Lung microvascular endothelial cell (primary cell): ENCODE results near the gene DEGS2. TPM values are rescaled to one million over a fixed set of nuclear protein-coding genes. Genes with fewer than 3 reads are reported as not detected.
"Not testable (repeated sequence)": the region's sequence is repeated elsewhere in the genome, so short reads cannot be mapped to it uniquely, and the experiment has no call there.

Experiments used
- DNase-seq, 2 donors: peaks; one replicate each; pipeline versions ENCODE4 v3.0.0 to v3.0.0-alpha.2; 2010; ENCODE audit warnings: low read depth in 2 of 2
- total RNA-seq: library from RNA; depleted of rRNA; stranded (reverse); fragments of >200 nt; gene quantifications from 2 replicates; pipeline ENCODE4 v1.2.1, GENCODE V29; 2014

The DEGS2 gene
- total RNA-seq, 1 donor from 2014 or later = 0.20 TPM

DNA sequence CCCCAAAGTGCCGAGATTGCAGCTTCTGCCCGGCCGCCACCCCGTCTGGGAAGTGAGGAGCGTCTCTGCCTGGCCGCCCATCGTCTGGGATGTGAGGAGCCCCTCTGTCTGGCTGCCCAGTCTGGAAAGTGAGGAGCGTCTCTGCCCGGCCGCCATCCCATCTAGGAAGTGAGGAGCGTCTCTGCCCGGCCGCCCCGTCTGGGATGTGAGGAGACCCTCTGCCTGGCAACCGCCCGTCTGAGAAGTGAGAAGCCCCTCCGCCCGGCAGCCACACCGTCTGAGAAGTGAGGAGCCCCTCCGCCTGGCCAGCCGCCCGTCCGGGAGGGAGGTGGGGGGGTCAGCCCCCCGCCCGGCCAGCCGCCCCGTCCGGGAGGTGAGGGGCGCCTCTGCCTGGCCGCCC lies 21.2 kb upstream of the DEGS2 start:
- DNase-seq = not testable (repeated sequence)

DNA sequence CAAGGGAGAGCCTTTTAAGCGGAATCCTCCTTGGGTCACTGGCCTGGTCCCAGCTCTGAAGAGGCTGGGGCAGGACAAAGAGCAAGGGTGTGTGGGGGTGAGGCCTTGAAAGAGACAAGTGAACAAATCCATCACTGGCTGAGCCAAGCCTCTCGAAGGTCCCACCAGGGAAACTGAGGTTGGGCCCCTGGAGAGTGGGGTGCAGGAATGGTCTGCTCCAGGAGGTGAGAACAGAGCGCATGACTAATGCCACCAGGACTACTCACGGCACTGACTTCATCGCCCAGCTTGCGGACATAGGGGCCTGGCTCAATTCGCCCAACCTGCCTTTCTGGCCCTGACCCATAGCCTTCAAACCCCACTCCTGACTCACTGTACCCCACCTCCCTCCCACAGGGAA lies 19.2 kb upstream of the DEGS2 start:
- no peak for DNase-seq

DNA sequence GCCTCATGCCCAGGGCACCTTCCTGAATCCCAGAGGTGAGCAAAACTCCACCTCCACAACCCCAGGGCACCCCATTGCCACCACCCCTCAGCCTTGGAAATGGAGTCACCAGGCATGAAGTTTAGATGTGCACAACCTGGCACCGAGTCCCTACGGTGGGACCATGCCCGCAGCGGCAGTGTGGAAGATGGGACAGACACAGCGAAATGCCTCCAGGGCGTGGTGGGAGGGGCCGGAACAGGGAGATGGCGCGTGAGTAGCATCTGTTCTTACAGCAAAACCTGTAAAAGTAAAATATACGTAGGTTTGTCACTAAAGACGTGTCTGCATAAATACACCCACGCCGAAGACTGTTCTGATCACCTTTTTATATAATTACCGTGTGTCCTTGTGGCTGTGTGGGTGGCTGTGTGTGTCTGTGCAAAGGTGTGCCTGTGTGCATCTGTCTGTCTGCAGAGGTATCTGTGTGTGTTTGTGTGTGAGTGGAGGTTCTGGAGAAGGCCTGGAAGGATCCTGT lies 17.4 kb upstream of the DEGS2 start:
- DNase-seq = no peak

DNA sequence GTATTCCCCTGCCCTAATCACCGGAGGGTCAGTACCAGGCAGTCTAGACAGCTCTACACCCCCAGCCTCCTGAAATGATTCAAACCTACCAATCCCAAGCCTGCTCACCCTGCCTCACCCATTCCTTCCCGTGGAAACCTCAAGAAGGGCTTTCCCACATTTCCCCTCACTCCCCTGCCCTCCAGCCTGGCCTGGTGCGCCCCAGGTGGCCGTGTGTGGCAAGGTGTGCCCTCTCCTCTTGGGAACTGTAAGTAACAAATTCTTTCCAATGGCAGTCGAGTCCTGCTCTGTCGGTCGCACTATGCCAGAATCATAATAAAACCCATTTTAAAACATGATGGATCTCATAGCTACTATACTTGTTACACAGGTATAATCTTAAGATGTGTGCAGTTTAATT lies 13.9 kb upstream of the DEGS2 start:
- no peak for DNase-seq

DNA sequence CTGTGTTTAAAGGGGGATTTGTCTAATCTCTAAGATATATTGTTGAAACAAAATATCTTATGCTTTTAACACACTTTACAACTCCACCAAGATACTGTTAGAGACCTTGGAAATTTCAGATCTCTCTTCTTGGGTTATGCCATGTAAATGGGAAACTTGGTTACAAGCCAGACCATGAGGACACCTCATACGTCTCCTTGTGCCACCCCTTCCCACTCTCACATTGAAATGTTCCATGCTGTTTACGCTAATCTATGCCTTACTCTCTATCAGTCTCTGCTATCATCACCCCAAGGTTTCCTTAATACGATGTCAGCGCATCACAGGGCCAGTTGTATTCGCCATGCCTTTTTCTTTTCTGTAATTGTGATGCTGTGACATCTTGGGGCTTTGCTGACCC lies 13.4 kb upstream of the DEGS2 start:
- DNase-seq = no peak

DNA sequence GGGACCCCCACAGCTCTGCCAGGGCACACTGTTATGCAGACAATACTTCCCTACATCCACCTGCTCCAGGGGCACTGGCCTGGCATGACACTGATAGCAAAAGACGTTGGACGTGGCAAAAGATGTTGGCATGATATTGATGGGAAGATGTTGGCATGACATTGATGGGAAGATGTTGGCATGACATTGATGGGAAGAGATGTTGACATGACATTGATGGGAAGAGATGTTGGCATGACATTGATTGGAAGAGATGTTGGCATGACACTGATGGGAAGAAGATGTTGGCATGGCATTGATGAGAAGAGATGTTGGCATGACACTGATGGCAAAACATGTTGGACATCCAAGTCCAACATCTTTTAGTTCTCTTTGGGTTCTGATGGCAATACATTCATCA lies 11.4 kb upstream of the DEGS2 start:
- no peak for DNase-seq

DNA sequence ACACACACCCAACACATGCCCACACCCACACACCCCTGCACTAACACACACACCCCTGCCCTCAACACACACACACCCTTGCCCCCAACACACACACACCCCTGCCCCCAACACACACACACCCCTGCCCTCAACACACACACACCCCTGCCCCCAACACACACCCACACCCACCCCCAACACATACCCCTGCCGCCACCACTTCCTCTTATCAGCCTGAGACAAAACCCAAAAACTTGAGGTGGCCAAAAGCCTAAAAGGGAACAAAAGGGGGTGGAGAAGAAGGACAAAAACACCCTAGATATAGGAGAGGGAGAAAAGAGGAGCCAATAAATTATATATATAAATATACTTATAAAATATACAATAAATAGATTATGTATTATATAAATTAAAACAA lies 9.1 kb upstream of the DEGS2 start:
- no peak for DNase-seq

DNA sequence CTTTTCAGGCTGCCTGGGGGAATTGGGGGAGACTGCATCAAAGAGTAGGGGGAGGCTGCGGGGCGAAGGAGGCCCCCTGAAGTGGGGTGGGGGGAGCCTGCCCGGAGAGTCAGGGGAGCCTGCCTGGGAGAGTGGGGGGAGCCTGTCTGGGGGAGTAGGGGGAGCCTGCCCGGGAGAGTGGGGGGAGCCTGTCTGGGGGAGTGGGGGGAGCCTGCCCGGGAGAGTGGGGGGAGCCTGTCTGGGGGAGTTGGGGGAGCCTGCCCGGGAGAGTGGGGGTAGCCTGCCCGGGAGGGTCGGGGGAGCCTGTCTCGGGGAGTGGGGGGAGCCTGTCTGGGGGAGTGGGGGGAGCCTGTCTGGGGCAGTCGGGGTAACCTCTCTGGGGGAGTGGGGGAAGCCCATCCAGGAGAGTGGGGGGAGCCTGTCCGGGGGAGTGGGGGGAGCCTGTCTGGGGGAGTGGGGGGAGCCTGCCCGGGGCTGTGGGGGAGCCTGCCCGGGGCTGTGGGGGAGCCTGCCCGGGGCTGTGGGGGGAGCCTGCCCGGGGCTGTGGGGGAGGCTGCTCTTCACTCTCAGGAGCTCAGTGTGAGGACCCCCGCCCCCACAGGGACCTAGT lies 6.5 kb upstream of the DEGS2 start:
- no peak for DNase-seq

DNA sequence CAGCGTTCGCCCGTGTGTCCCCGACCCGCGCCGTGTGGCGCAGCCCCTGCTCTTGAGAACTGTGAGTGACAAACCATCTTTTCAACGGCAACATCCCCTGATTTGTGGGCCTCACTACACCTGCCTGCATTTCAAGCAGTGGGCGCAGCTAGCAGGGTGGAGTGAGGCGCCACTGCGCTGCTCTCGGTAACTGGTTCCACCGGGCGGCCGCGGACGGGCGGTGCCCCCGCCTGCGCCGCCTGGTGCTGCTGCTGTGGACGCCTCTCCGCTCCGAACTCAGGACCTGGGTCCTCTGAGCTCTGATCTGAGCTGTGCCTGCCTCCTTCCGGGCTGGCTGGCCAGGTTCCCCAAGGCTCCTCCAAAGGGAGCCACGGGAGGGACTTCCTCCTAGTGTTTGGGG lies 5.9 kb upstream of the DEGS2 start:
- no peak for DNase-seq

DNA sequence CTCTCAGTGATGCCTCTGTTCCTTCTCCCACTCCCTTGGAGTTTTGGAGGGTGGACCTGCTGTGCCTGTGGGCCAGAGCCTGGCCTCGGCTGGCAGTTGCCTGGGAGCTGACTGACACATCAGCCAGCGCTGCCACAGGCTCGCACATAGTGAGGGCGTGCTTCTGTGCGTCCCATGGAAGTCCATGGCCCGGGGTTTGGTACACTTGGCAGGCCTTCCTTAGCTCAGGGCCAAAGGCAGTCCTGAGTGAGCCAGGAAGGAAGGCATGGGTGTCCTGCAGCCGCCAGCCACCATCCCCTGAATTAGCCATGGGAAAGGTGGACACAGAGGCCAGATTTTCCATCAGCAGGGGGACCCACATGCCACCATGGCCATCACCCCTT lies 1.1 kb upstream of the DEGS2 start:
- DNase-seq = no peak

DNA sequence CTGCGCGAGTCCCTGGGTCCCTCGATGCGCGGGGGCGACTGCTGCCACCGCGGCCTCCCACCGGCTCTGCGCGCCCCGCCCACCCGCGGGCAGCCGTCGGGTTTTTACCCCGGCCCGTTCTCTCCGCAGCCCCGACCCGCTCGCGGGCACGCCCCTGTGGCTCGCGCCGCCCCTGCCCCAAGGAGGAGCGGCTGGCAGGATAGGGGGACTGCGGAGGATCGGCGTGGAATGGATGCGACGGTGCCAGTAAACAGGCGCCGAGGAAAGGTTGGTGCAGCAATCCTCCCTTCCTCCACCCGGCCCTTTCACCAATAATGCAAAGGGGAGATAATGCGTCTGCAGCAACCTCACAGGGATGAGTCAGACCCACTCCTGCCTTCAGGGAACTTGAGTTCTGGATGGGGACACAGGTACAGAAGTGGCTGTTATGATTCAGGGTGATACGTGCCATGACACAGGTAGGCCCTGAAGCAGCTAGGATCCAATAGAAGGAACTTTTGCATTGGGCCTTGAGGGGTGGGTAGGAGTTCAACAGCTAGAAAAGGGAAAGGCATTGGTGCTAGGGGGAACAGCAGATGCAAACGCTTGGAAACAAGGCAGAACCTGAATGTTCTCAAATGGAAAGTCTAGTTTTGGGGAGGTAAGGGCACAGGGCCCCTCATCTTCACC lies 554 bp upstream of the DEGS2 start:
- DNase-seq = no peak

DNA sequence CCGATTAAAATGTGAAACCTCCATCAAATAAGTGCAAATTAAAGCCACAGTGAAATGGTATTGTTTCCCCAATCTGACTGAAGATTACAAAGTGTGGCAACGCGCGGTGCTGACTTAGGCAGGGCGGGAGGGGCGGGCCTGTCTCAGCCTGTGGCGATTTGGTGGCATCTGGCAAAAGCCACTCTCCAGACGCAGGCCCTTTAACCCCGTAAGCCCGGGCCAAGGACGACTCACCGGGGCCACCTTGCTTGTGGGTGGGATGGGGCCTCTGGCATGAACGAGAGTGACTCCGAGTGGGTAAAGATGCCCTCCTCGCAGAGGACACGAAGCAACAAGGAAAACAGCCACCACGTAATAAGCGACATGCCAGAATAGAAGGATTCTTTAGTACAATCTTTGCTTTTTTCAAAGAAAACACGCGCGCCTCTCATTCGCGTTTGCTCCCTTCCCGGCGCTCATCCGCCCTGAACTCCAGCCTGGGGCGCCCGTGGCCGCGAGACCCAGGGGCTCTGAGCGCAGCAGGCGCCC lies 815 bp downstream of the DEGS2 start:
- no peak for DNase-seq

DNA sequence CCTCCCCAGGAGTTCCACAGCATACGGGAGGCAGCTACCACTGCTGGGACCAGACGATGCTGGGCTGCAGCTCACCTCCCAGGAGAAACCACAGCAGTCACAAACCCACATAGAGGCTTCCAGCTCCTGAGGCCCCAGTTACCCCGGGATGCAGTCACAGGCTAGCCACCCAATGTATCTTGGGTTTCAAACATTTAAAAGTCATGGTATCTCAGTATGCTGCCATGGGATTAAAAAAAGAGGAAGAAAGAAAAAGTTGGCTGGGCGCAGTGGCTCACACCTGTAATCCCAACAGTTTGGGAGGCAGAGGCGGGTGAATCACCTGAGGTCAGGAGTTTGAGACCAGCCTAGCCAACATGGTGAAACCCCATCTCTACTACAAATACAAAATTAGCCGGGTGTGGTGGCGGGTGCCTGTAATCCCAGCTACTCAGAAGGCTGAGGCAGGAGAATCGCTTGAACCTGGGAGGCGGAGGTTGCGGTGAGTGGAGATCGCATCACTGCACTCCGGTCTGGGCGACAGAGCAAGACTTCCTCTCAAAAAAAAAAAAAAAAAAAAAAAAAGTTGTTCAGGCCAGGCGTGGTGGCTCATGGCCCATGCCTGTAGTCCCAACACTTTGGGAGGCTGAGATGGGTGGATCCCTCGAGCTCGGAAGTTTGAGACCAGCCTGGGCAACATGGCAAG lies 1.8 kb downstream of the DEGS2 start:
- DNase-seq = not testable (repeated sequence)

DNA sequence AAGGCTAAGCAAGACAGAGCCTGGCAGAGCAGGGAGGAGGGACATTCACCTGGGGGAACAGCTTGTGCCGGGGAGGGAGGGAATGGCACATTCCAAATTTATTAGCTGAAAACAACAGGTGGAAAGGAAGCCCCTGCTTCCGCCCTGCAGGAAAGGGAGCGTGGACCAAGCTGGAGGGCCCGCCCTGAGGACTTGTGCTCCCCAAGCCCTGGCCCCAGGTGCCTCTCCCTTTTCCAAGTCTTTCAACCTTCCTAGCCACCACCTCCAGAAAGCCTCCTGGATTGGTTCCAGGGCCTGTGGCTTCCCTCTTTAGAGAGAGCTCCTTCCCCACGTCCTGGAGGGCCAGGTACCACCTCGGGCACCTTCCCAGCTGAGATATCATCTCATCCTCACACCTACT lies 2.7 kb downstream of the DEGS2 start:
- DNase-seq = no peak

DNA sequence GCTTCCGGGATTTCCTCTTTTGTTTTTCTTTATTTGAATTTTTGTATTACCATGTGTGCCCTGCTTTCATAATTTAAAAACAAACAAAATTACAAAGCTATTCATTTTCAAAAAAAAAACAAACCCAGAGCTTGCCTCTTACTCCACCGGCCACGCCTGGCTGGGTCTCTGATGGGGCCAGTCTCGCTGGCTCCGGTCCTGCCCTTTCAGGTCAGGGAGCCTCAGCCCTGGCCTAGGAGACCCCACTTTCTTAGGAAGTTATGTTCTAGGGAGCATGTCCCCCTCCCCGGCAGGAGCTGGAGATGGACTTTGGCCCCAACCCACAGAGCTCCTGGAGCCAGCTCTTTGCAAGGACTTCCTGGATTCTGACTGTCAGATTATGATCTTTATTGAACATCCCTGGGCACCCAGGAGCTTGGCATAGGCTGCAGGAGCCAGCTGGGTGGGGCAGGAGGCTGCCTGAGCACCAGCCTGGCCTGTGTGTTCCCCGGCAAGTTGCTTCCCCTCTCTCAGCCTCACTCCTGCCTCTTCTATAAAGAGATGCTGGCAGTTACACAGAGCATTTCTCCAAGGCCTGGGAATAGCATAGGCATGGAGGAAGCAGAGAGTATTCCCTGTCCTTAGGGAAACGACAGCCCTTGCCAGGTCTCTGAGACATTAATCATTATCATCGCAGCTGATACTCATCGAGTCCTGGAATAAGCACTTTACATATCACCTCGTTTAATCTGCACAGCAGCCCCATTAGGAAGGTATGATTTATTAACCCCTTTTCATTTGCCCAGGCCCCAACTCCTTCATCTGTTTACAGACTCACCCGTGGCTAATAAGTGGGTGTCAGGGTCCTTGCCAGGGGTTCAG lies 3.5 kb downstream of the DEGS2 start:
- no peak for DNase-seq

DNA sequence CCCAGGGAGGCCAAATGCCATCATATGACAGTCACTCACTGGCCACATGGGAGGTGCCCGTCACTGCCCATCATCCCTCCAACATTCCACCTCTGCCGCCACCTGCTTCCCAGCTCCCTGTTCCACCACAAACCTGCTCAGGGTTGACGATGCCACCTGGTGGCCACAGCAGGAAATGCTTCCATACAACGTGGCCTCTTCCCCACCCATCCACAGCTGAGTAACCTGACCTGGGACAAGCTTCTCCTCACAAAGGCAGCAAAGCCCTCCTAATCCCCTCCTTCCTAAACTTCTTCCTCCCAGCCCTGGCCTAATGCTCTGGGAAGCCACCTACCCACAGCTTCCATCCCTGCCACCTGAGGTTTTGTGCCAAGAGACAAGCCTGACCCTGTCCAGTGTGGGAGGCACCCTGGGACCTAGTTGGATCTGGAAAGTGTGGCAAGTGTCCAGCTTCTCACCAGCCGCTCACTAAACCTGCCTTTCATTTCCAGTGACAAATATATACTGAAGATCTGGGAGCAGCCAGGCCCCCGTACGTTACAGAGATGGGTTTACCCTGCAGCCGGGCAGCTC lies 4.3 kb downstream of the DEGS2 start:
- peak; percentile 29 to 47 for DNase-seq

DNA sequence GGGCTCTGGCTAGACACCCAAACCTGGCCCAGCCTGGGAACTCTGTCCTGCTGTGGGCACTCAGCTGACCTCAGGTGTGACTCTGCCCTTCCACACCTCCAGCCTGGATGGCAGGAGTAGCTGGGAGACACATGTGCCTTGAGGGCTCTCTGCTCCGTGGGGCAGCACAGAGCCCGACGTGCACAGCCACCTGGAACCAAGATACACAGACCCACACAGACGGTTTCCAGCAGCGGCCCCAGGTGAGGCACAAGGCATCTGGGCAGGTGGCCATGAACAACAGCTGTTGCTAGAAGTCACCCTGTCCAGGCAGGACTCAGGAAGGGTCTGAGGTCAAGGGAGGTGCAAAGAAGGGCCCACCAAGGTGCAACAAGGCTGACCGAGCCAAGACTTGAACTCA lies 5.9 kb downstream of the DEGS2 start:
- no peak for DNase-seq

DNA sequence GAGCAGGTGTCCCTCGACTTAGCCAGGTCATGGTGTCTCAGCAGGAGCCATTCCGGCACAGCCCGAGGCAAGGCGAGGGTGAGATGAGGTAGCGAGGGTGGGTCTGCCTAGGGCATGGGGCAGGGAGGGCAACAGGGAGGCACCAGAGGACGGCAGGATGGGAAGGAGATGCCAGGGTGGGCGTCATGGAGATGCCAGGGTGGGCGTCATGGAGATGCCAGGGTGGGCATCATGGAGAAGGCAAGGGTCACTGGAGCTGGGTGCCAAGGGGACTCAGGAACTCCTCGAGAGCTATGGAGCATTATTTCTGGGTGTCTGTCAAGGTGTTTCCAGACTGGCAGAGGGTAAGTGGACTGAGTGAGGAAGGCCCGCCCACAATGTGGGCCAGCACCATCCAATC lies 7.4 kb downstream of the DEGS2 start:
- DNase-seq = no peak

DNA sequence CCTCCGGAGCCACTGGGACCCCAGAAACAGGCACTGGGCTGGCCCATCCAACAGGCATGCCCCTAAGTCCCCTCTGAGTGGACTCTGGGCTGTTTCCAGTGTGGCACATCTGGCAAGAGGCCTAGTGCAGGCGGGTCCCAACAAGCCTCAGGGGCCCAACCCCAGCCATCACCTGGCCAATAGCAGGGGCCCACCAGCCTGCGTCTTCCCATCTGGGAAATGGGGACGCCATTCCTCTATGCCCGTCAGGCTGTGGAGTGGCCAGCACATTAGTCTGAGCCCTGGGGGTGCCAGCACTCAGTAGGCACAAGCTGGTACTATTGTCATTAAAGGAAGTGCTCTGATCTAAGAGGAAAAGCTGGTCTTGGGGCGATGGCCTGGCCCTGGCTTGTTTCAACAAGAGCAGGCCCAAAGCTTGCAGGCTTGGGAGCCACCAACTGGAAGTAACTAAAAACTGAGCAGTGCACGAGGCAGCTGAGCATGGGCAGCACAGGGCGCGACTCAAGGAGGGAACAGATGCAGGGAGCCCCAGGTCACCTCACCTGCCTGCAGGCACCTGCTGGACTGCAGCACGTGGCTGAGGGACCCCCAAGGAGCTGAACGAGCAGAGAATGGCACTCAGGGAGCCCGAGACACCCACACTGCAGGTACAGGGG lies 8.4 kb downstream of the DEGS2 start:
- DNase-seq = no peak

DNA sequence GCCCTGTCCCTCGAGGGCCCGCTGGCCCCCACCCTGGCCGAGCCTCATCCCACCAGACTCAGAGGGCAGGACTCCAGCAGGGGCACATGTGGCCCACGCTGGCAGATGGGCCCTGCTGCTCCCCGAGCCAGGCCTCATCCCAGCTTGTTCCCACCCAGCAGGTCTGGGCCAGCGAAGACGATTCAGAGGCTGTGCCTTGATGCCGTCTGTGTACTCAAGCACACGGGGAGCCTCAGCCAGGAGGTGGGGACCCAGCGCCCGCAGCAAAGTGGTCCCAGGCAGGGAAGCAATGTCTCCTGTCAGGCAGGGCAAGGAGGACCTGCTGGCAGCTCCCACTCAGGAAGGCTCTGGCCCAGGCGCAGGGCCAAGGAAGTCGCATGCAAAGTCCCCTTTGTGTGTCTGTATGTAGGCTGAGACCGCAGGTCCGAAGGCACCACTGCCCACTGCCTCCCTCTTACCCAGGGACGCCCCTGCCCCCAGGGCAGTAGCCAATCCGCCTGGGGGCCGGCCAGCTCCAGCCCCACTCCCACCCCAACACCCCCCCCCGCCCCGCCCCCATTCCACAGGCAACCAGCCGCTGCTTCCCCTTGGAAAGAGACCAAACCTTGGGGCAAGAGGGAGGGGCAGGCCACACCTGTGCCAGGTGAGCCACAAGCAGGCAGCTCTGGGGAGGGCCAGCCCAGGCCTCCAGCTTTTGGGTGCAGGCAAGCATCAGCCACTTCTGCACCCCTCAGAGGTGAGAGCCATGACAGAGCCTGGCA lies 9.4 kb downstream of the DEGS2 start:
- DNase-seq = no peak
